ENCODE measurements around the gene PARP15.

The PARP15 gene

DNA sequence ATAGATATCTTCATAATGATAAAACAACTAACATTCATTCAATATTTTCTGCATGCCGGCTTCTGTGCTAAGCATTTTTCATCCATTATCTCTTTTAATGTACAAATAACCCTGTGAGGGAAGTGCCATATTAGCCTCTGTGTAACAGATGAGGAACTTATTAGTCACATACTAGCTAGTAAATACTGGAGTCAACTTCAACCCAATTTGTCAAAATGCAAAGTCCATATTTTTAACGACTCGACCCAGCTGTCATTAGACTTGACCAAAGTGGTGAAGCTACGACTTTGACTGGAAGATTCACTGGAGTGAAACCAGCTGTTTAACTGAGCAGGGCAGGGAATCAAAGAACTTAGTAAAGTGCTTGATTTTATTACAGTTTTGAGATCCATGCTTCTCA lies 41.6 kb downstream of the PARP15 start:
- Histone ChIP-seq H3K4me3 (ENCODE audit: low read depth, low read length) (no peak overlapping the region), H3K27me3 (ENCODE audit: control insufficient read depth, insufficient read depth, low read length) (no peaks in the 10 kb centered on the region), H2AFZ (no peak overlapping the region), H3K4me1 (no peaks in the 10 kb centered on the region), H3K27ac (no peak overlapping the region), H3K9ac (no peak overlapping the region), H3K36me3 (ENCODE audit: control insufficient read depth, insufficient read depth, low read length) (no peaks in the 10 kb centered on the region), H3K9me3 (ENCODE audit: control insufficient read depth, low read length) (no peaks in the 10 kb centered on the region), H3K4me2 (ENCODE audit: low read length) (no peak overlapping the region), H3K79me2 (no peaks in the 10 kb centered on the region)
- TF ChIP-seq, protein P1, sequence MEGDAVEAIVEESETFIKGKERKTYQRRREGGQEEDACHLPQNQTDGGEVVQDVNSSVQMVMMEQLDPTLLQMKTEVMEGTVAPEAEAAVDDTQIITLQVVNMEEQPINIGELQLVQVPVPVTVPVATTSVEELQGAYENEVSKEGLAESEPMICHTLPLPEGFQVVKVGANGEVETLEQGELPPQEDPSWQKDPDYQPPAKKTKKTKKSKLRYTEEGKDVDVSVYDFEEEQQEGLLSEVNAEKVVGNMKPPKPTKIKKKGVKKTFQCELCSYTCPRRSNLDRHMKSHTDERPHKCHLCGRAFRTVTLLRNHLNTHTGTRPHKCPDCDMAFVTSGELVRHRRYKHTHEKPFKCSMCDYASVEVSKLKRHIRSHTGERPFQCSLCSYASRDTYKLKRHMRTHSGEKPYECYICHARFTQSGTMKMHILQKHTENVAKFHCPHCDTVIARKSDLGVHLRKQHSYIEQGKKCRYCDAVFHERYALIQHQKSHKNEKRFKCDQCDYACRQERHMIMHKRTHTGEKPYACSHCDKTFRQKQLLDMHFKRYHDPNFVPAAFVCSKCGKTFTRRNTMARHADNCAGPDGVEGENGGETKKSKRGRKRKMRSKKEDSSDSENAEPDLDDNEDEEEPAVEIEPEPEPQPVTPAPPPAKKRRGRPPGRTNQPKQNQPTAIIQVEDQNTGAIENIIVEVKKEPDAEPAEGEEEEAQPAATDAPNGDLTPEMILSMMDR (IDR thresholded peaks at IDR 0.05): no peak

DNA sequence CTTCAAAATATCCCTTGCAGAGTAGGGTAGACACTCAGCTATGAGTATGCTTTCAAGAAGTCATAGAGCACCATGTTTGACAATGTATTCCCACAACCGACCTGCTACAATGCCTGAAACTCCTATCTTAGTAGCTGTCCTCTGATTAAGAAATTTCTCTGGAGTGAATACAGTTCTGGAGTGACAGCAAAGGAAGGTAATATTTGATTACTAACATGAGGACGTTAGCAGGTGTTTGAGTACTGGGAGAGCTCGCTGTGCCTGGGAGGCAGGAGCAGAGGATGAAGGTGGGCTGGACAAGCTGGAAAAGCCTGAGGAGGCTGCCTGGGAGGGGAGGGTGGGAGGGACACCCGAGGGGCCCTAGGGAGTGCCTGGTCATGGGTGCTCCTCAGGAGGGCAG lies 42.9 kb downstream of the PARP15 start:
- no peak overlapping the region for H3K4me3 ChIP-seq (ENCODE audit: low read depth, low read length)
- no peak overlapping the region for H3K9ac ChIP-seq
- H3K36me3 ChIP-seq (ENCODE audit: control insufficient read depth, insufficient read depth, low read length): no peaks in the 10 kb centered on the region
- H3K4me1 ChIP-seq: no peaks in the 10 kb centered on the region
- H3K9me3 ChIP-seq (ENCODE audit: control insufficient read depth, low read length): no peaks in the 10 kb centered on the region
- no peak overlapping the region for H2AFZ ChIP-seq
- no peaks in the 10 kb centered on the region for H3K27me3 ChIP-seq (ENCODE audit: control insufficient read depth, insufficient read depth, low read length)
- TF ChIP-seq, protein P1 (IDR thresholded peaks at IDR 0.05): no peak
- H3K4me2 ChIP-seq (ENCODE audit: low read length): no peak overlapping the region
- H3K27ac ChIP-seq: no peak overlapping the region
- H3K79me2 ChIP-seq: no peaks in the 10 kb centered on the region

DNA sequence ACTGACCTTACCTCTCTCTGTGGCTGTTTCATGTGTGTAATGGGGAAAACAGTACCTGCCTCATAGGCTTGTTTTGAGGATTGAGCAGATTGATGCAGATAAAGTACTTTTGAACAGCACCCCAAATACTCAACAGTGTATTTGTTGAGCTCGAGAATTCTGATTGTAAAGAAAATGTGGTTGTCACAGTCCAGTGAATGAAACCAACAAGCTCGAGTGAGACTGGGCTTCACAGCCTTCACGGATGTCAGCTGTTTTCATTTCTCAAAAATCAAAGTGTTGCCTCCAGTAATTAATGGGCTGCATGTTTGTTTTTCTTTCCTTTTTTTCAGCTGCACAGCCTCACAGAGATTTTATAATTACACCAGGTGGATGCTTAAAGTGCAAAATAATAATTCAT lies 43.7 kb downstream of the PARP15 start:
- Histone ChIP-seq H3K4me2 (ENCODE audit: low read length) (no peak overlapping the region), H3K4me3 (ENCODE audit: low read depth, low read length) (no peak overlapping the region), H3K27ac (no peak overlapping the region), H3K36me3 (ENCODE audit: control insufficient read depth, insufficient read depth, low read length) (no peaks in the 10 kb centered on the region), H3K79me2 (no peaks in the 10 kb centered on the region), H3K9ac (no peak overlapping the region), H2AFZ (no peak overlapping the region), H3K4me1 (no peaks in the 10 kb centered on the region), H3K9me3 (ENCODE audit: control insufficient read depth, low read length) (no peaks in the 10 kb centered on the region), H3K27me3 (ENCODE audit: control insufficient read depth, insufficient read depth, low read length) (no peaks in the 10 kb centered on the region)
- TF ChIP-seq, protein P1 (IDR thresholded peaks at IDR 0.05): no peak

DNA sequence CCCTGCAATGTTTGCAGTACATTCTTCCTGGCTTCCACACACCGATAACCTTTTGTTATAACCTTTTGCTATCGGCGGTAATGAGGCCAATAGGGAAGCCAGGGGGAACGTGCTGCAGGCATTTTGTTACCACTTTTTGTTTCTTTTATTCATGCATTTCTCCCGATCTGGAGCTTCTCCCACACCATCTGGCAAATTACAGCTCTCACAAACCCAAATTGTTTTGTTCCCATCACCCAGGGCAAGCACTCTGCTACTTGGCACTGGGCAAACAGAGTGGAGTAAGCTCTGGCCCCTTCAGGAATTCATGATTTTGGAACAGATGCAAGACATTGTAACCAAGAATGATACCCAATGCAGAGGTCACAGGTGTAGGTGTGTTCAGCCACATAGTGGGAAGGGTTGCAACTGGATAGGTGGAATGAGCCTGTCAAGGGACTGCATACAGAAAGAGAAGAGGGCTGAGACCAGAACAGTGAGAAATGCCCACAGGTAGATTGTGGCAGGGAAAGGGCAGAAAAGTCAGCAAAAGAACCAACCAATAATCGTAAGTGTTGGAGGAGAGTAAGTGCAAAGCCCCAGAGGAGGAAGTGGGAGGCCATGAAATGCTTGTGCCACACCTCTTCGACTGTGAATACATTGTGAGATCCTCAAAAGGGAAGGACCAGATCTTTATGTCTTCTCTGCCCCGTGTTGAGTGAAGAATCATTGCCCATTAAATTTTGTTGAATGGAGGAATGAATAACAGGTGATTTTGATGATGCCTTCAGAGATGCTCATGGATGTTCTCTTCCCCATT lies 45.8 kb downstream of the PARP15 start:
- H3K27ac ChIP-seq: no peak overlapping the region
- TF ChIP-seq, protein P1 (IDR thresholded peaks at IDR 0.05): no peak
- no peak overlapping the region for H2AFZ ChIP-seq
- no peaks in the 10 kb centered on the region for H3K79me2 ChIP-seq
- no peaks in the 10 kb centered on the region for H3K36me3 ChIP-seq (ENCODE audit: control insufficient read depth, insufficient read depth, low read length)
- no peak overlapping the region for H3K9ac ChIP-seq
- no peaks in the 10 kb centered on the region for H3K9me3 ChIP-seq (ENCODE audit: control insufficient read depth, low read length)
- H3K4me1 ChIP-seq: no peaks in the 10 kb centered on the region
- no peaks in the 10 kb centered on the region for H3K27me3 ChIP-seq (ENCODE audit: control insufficient read depth, insufficient read depth, low read length)
- H3K4me3 ChIP-seq (ENCODE audit: low read depth, low read length): no peak overlapping the region
- no peak overlapping the region for H3K4me2 ChIP-seq (ENCODE audit: low read length)

Measured in parathyroid adenoma (tissue), 2 donors.